HG02623 (cell line): ENCODE results near the gene NSD1.
"Not testable (repeated sequence)": the region's sequence is repeated elsewhere in the genome, so short reads cannot be mapped to it uniquely, and the experiment has no call there.

Experiments used
- ATAC-seq: cut with Tn5 transposase; IDR thresholded peaks from one replicate; pipeline ENCODE4 v1.9.1; 2021; ENCODE audit warnings: moderate library complexity; ENCODE audit not compliant: unreplicated experiment

NSD1 gene

GRCh38 chr5:177124486-177124991, 9.0 kb upstream of the NSD1 start:
- peak; percentile 66 for ATAC-seq

- no peak for ATAC-seq
Measured at GRCh38 chr5:177126771-177127170, 6.8 kb upstream of the NSD1 start.

- no peak for ATAC-seq
Measured at GRCh38 chr5:177128551-177128981, 5.0 kb upstream of the NSD1 start.

GRCh38 chr5:177130211-177131018, 3.2 kb upstream of the NSD1 start:
- no peak for ATAC-seq

- ATAC-seq, result no peak
Measured at GRCh38 chr5:177131019-177131320, 2.6 kb upstream of the NSD1 start.

- ATAC-seq, result no peak
Measured at GRCh38 chr5:177131352-177132135, 2.0 kb upstream of the NSD1 start.

GRCh38 chr5:177132136-177133095, 1.2 kb upstream of the NSD1 start:
- ATAC-seq, result peak; percentile 0

GRCh38 chr5:177133853-177134696, 502 bp downstream of the NSD1 start:
- peak; percentile 23 for ATAC-seq

GRCh38 chr5:177134697-177135225, 1.2 kb downstream of the NSD1 start:
- no peak for ATAC-seq

GRCh38 chr5:177140312-177140711, 6.7 kb downstream of the NSD1 start:
- ATAC-seq, result no peak

- no peak for ATAC-seq
Measured at GRCh38 chr5:177141496-177141895, 7.9 kb downstream of the NSD1 start.

GRCh38 chr5:177142098-177142611, 8.6 kb downstream of the NSD1 start:
- no peak for ATAC-seq

GRCh38 chr5:177142778-177143177, 9.2 kb downstream of the NSD1 start:
- ATAC-seq, result no peak

GRCh38 chr5:177146891-177147638, 13.5 kb downstream of the NSD1 start:
- ATAC-seq, result no peak

- not testable (repeated sequence) for ATAC-seq
Measured at GRCh38 chr5:177150061-177150460, 16.5 kb downstream of the NSD1 start.

- ATAC-seq, result no peak
Measured at GRCh38 chr5:177154003-177154643, 20.6 kb downstream of the NSD1 start.

GRCh38 chr5:177162379-177162778, 28.8 kb downstream of the NSD1 start:
- no peak for ATAC-seq

GRCh38 chr5:177163500-177163899, 29.9 kb downstream of the NSD1 start:
- no peak for ATAC-seq
